HCT116 (cell line): ENCODE measurements around the gene CDH2. TPM values are rescaled to one million over a fixed set of nuclear protein-coding genes. Genes with fewer than 3 reads are reported as not detected.

Source experiments
- ATAC-seq: fragments of 200-7000 bp; cut with Tn5 transposase; 2 replicates; pipeline ENCODE4 v1.9.1; 2020; ENCODE audit warnings: mild to moderate bottlenecking, moderate library complexity
- BruUV-seq: library from RNA; stranded (reverse); fragments of 400-500 nt; replicated peaks from 2 replicates; lab custom pipeline; 2021; lab: Mats Ljungman, UMichigan
- CTCF ChIA-PET: fragments of 300-600 bp; sonication (Branson Sonifier 250); formaldehyde crosslinking; loops from one replicate; lab custom pipeline; 2021; ENCODE audit warnings: antibody characterized with exemption; lab: Charles Lee
- POLR2A ChIA-PET: fragments of 300-600, 350-600 bp; sonication (Branson Sonifier 250); formaldehyde crosslinking; loops from one replicate; lab custom pipeline; 2021; ENCODE audit warnings: antibody characterized with exemption; lab: Charles Lee
- RAD21 ChIA-PET, 2 experiments: fragments of 300-600 bp; sonication (Branson Sonifier 250); formaldehyde crosslinking; loops; one replicate each; lab custom pipeline; 2023; ENCODE audit warnings: low total read pairs in 2 of 2; ENCODE audit not compliant: uncharacterized antibody in 2 of 2, unreplicated experiment in 2 of 2, low non-redundant PET in 1 of 2; lab: Charles Lee
- DNase-seq: peaks from one replicate; pipeline ENCODE4 v3.0.0-alpha.2; 2010; ENCODE audit warnings: low read depth, low spot score
- H2AFZ ChIP-seq: fragments of 200-600 bp; shearing (Covaris generic), sonication (generic); 2 replicates; pipeline ENCODE4 v1.6.1; 2017; ENCODE audit warnings: low read depth, mixed run types, mixed read lengths, antibody characterized with exemption, low read length; ENCODE audit not compliant: poor library complexity, severe bottlenecking
- H3K27ac ChIP-seq: 2 replicates; pipeline ENCODE4 v1.5.1; 2012; ENCODE audit warnings: low read depth, low read length
- H3K27me3 ChIP-seq: fragments of 200-600 bp; sonication (generic); 2 replicates; pipeline ENCODE4 v1.6.1; 2016; ENCODE audit warnings: mixed run types, low read length, mixed read lengths; ENCODE audit not compliant: insufficient read depth
- H3K36me3 ChIP-seq, 2 experiments: fragments of 200-500 bp in 1 of 2; fragments of 200-600 bp in 1 of 2; sonication (Bioruptor generic) in 1 of 2; sonication (generic) in 1 of 2; 2 replicates each; pipeline versions ENCODE4 v1.5.1 to v1.6.1; 2014 to 2016; ENCODE audit warnings: low read length in 2 of 2, inconsistent platforms in 1 of 2, mixed read lengths in 1 of 2, mixed run types in 1 of 2; ENCODE audit not compliant: insufficient read depth in 2 of 2, control insufficient read depth in 1 of 2
- H3K4me1 ChIP-seq, 2 experiments: fragments of 200-600 bp in 1 of 2; sonication (generic) in 1 of 2; 2 replicates each; pipeline versions ENCODE4 v1.5.1 to v1.6.1; 2012 to 2017; ENCODE audit warnings: low read length in 2 of 2, inconsistent platforms in 1 of 2, mild to moderate bottlenecking in 1 of 2, mixed read lengths in 1 of 2, mixed run types in 1 of 2, moderate library complexity in 1 of 2; ENCODE audit not compliant: insufficient read depth in 2 of 2, control insufficient read depth in 1 of 2
- H3K4me2 ChIP-seq: fragments of 200-600 bp; sonication (generic); 2 replicates; pipeline ENCODE4 v1.6.1; 2017; ENCODE audit warnings: mixed run types, low read length, mixed read lengths
- H3K4me3 ChIP-seq, 2 experiments: fragments of 200-600 bp in 1 of 2; sonication (generic) in 1 of 2; replicated peaks in 1 of 2; 2 replicates each; pipeline ENCODE4 v1.5.1; 2011 to 2016; ENCODE audit warnings: low read length in 2 of 2, control low read depth in 1 of 2, low read depth in 1 of 2, mild to moderate bottlenecking in 1 of 2, mixed read lengths in 1 of 2, mixed run types in 1 of 2
- H3K79me2 ChIP-seq: fragments of 200-600 bp; sonication (generic); 2 replicates; pipeline ENCODE4 v1.6.1; 2017; ENCODE audit warnings: mild to moderate bottlenecking, mixed run types, low read length, moderate library complexity, mixed read lengths; ENCODE audit not compliant: insufficient read depth
- H3K9ac ChIP-seq: fragments of 200-600 bp; sonication (generic); 2 replicates; pipeline ENCODE4 v1.6.1; 2016; ENCODE audit warnings: low read length, mixed read lengths
- H3K9me2 ChIP-seq: fragments of 200-600 bp; sonication (generic), shearing (Covaris generic); 2 replicates; pipeline ENCODE4 v1.6.1; 2017; ENCODE audit warnings: mixed run types, mild to moderate bottlenecking, moderate library complexity; ENCODE audit not compliant: insufficient read depth
- H3K9me3 ChIP-seq, 2 experiments: fragments of 200-500 bp in 1 of 2; fragments of 200-600 bp in 1 of 2; sonication (Bioruptor generic) in 1 of 2; sonication (generic) in 1 of 2; 2 replicates each; pipeline ENCODE4 v1.6.1; 2014 to 2017; ENCODE audit warnings: low read length in 2 of 2, mixed read lengths in 2 of 2, inconsistent platforms in 1 of 2, low read depth in 1 of 2, mild to moderate bottlenecking in 1 of 2, mixed run types in 1 of 2, moderate library complexity in 1 of 2; ENCODE audit not compliant: control insufficient read depth in 1 of 2, insufficient read depth in 1 of 2
- H4K20me1 ChIP-seq: fragments of 200-600 bp; sonication (generic), shearing (Covaris generic); 2 replicates; pipeline ENCODE4 v1.6.1; 2017; ENCODE audit warnings: mixed run types, mild to moderate bottlenecking, moderate library complexity; ENCODE audit not compliant: insufficient read depth
- ATF3 ChIP-seq: IDR thresholded peaks from 2 replicates; pipeline ENCODE4 v1.6.1; 2012
- CBX3 ChIP-seq: IDR thresholded peaks from 2 replicates; pipeline ENCODE4 v1.6.1; 2012; ENCODE audit warnings: low read depth
- CEBPB ChIP-seq: IDR thresholded peaks from 2 replicates; pipeline ENCODE4 v1.6.1; 2012; ENCODE audit warnings: low read depth
- CTCF ChIP-seq, 3 experiments: fragments of 200-600 bp in 1 of 3; sonication (generic) in 1 of 3; IDR thresholded peaks in 2 of 3; conservative IDR thresholded peaks in 1 of 3; 2 replicates each; pipeline ENCODE4 v1.5.1; 2012 to 2017; ENCODE audit warnings: low read depth in 2 of 3, low read length in 2 of 3, antibody characterized with exemption in 1 of 3, borderline replicate concordance in 1 of 3, control low read depth in 1 of 3, mild to moderate bottlenecking in 1 of 3, mixed read lengths in 1 of 3, mixed run types in 1 of 3, moderate library complexity in 1 of 3; ENCODE audit not compliant: insufficient read depth in 1 of 3
- EZH2 ChIP-seq: fragments of 200-600 bp; sonication (generic); IDR thresholded peaks from 2 replicates; pipeline ENCODE4 v1.6.1; 2017; ENCODE audit warnings: antibody characterized with exemption, mixed run types
- FOSL1 ChIP-seq: IDR thresholded peaks from 2 replicates; pipeline ENCODE4 v1.6.1; 2012; ENCODE audit warnings: low read depth
- JUND ChIP-seq: IDR thresholded peaks from 2 replicates; pipeline ENCODE4 v1.6.1; 2012
- POLR2A ChIP-seq: IDR thresholded peaks from 2 replicates; pipeline ENCODE4 v1.7.0; 2011; ENCODE audit warnings: borderline replicate concordance; ENCODE audit not compliant: insufficient read depth, insufficient read length; ENCODE audit errors: extremely low read depth
- RAD21 ChIP-seq: IDR thresholded peaks from 2 replicates; pipeline ENCODE4 v1.6.1; 2012; ENCODE audit warnings: low read depth, mild to moderate bottlenecking
- REST ChIP-seq: IDR thresholded peaks from 2 replicates; pipeline ENCODE4 v1.6.1; 2012; ENCODE audit warnings: low read depth
- TCF7L2 ChIP-seq: IDR thresholded peaks from 2 replicates; pipeline ENCODE4 v1.7.0; 2011; ENCODE audit warnings: borderline replicate concordance, inconsistent platforms; ENCODE audit not compliant: insufficient read depth, insufficient read length; ENCODE audit errors: extremely low read depth
- YY1 ChIP-seq: IDR thresholded peaks from 2 replicates; pipeline ENCODE4 v1.6.1; 2011; ENCODE audit warnings: low read length, low read depth, moderate library complexity, mild to moderate bottlenecking; ENCODE audit not compliant: insufficient replicate concordance; ENCODE audit errors: extremely low read depth
- intact Hi-C: fragments of 100-400 bp; cut with micrococcal nuclease; formaldehyde crosslinking; loops from 2 replicates; pipeline ENCODE4 v1.10.0; 2022
- total RNA-seq: library from RNA; stranded (reverse); gene quantifications from one replicate; pipeline ENCODE4 v1.2.1, GENCODE V29; 2021; ENCODE audit not compliant: unreplicated experiment

Gene CDH2
- total RNA-seq, 1 experiment from 2014 or later = 0.15 TPM

- TF ChIP-seq POLR2A (no peak), RAD21 (no peak), TCF7L2 (no peak)
Observed at GRCh38 chr18:28126768-28127167, 50.2 kb downstream of the CDH2 start (continued).

- no peaks in the 10 kb centered on the region for H3K4me1 ChIP-seq
- TF ChIP-seq FOSL1 (no peak), YY1 (no peak), REST (no peak), CBX3 (no peak), EZH2 (no peak), JUND (no peak), ATF3 (no peak), CEBPB (no peak), CTCF (IDR thresholded peaks at IDR 0.05 in 2 of 3, conservative IDR thresholded peaks at IDR 0.05 in 1 of 3; ENCODE audit: borderline replicate concordance in 1 of 3, insufficient read depth in 1 of 3, low read depth in 2 of 3, low read length in 2 of 3) (no peak)
- TF ChIP-seq, all 23 proteins: peak for 0
- no peaks in the 10 kb centered on the region for H3K27me3 ChIP-seq
- H3K4me3 ChIP-seq = no peak overlapping the region
- no TSS peak for BruUV-seq
- H3K9me2 ChIP-seq = no peaks in the 10 kb centered on the region
- no peaks in the 10 kb centered on the region for H3K79me2 ChIP-seq
- H4K20me1 ChIP-seq = no peaks in the 10 kb centered on the region
- H3K36me3 ChIP-seq = no peaks in the 10 kb centered on the region
- H3K4me2 ChIP-seq = no peak overlapping the region
- no peaks in the 10 kb centered on the region for H3K9me3 ChIP-seq
- ATAC-seq (no peak), DNase-seq (no peak)
- intact Hi-C loops = no loop called here
- ChIA-PET CTCF (no interaction called here), POLR2A (no interaction called here), RAD21 (no interaction called here)
- no peak overlapping the region for H2AFZ ChIP-seq
- no peak overlapping the region for H3K27ac ChIP-seq
- H3K9ac ChIP-seq = no peak overlapping the region
Observed at GRCh38 chr18:28125051-28125450, 51.9 kb downstream of the CDH2 start.
